ENCODE data around the gene SAMD4A.

SAMD4A gene

DNA sequence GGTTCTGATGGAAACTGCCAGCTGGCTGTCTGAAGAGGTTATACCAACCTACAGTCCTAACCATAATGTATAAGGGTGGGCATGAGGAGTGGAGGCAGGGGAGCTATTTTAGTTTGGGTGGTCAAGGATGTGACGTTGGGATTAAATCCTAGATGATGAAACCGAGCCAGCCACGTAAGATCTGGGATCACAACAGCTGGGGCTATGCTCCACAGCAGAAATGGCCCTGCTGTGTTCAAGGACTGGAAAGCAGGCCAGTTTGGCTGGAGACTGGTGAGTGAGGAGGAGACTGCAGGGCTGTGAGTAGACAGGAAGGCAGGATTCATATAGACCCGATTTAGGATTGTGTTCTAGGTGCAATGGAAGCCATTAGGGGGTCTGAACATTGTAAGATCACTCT, 66.1 kb downstream of the SAMD4A start:
- no peak for DNase-seq (ENCODE audit: low spot score)

DNA sequence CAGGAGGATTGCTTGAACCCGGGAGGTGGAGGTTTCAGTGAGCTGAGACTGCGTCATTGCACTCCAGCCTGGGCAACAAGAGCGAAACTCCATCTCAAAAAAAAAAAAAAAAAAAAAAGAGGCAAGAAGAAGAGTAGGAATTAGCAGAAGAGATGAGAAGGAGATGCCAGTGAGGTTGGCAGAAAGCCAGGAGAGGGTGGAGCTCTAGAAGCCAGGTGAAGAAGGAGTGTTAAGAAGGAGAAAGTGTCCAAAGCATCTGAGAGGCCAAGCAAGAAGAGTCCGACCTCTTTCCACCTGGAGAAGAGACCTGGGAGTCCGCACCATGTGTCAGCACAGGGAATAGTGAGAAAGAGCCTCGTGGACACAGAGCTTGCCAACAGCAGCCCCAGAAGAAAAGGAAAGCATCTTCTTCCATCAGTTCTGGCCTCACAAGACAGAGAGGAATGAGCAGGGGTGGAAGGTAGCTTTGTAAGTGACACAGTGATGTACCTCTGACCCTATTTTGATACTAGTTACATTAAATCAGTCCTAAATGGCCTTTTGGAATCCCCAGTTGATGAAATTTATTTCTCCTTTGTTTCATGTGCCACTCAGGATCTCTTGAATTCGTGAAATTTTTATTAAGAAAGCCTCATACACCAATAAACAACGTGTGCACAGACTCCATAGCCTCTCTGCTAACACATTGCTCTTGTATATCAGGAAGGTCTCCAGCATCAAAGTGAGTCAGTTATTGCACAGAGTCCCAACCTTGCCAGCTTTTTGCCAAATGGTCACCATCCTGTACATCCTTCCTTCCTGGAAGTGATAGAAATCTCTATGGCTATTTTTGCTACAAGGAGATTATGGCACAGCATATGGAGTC, 70.6 kb downstream of the SAMD4A start:
- DNase-seq (ENCODE audit: low spot score) = no peak

DNA sequence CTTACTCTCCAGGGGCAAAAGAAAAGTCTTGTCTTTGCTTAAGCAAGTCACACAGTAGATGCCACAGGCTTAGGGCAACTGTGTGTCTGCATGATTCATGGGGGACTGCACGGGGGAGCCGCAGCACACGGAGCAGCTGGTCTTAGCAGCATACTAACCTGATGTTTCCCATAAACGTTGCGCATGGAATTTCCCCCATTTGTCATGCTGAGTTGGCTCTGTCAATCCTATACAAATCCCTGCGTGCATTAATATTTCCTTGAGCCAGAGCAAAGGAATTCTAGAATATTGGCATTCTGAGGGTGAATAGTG, 71.2 kb downstream of the SAMD4A start:
- DNase-seq (ENCODE audit: low spot score) = no peak

DNA sequence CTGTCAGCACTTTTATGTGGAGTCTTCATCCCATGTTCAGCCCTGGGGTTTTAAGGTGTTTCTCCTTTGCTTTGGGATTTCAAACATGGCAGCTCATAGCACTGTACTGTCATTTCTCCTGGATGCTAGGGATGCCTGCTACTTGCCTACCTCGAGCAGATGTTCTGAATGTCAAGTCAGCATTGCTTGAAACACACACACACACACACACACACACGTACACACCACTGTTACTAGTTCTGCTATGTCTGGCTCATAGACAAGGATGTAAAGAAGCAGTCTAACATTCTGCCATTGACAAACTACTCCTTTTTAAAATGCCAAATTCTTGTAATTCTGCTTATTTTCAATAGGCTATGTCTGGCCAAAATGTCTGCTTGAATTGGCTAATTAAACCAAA, 72.7 kb downstream of the SAMD4A start:
- peak; percentile 23 for DNase-seq (ENCODE audit: low spot score)

DNA sequence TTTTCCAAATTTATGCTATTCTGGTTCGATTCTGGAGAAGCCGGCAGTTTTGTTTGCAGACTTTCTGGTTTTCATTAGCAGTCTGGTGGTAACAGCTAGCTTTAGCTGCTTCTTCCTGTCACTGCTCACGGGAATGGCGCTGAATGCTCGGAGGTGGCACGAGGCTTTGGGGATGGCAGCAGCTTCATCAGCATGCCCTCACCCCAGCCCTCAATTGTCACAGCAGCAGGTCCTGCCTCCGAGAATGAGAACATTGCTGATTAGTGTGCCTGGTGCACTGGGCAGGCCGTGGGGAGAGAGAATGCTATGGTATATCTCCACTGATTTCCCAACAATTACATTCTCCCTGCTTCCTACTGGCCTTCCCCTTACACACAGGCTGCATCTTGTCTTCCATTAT, 73.6 kb downstream of the SAMD4A start:
- peak; percentile 37 for DNase-seq (ENCODE audit: low spot score)

- peak; percentile 11 for DNase-seq (ENCODE audit: low spot score)
These were observed 75.2 kb downstream of the SAMD4A start for GRCh38 chr14:54642121-54642520.

DNA sequence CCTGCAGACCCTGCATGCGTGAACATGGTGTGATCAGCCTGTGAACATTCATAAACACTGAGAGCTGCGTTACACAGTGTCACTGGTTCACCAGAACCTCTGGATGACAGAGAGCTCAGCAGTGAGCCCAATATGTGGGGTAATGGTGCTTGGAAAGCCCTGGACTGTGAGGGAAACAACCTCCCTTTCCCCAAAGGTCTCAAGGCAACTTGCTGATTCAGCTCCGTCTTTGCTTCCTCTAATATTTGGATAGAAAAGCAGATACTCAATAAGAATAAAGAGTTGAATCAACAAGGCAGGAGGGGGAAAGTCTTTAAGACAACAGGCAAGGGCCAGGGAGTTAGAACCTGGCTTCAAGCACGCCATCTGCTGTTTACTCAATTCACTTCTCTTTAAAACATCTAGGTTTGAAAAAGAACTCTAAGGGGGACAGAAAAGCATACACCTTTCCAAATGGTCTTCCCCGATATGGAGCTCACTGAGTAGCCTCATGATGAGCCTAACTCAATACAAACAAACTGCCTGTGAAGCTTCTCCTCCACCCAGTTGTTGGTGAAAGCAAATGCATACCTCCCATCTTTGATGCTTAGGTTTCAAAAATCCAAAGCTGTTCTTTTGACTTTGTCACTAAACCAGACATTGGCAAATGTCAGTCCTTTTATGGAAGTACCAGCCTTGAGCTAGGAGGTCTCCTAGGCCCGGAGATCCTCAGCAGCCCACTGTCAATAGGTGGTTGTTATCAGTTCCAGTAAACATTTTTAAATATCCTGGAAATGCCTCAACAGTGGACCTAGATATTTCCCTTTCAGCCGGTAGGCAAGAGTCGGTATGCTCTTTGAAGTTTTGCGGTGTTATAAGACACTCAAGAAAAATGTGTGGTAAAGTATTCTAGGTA, 76.1 kb downstream of the SAMD4A start:
- DNase-seq (ENCODE audit: low spot score) = peak; percentile 34

GRCh38 chr14:54643696-54644176, 76.8 kb downstream of the SAMD4A start:
- no peak for DNase-seq (ENCODE audit: low spot score)

- no peak for DNase-seq (ENCODE audit: low spot score)
These were observed 78.7 kb downstream of the SAMD4A start for GRCh38 chr14:54645639-54646038.

DNA sequence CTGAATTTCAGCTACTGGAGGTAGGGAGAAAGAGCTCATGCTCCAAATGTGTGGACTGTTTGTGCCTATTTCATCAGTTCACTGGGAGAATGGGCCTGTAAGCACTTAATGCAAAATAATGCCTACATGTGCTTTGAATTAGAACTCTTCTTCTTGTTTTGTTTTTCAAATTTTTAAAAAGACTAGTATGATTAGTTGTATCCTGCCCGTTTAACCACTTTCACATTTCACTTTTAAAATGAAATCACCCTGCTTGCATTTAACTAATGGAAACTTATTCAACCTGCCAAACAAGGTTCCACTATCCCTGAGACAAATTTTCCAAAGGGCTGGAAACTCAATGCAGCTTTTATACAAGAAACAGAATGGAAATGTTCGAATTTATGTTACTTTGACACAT, 79.7 kb downstream of the SAMD4A start:
- DNase-seq (ENCODE audit: low spot score) = no peak

DNA sequence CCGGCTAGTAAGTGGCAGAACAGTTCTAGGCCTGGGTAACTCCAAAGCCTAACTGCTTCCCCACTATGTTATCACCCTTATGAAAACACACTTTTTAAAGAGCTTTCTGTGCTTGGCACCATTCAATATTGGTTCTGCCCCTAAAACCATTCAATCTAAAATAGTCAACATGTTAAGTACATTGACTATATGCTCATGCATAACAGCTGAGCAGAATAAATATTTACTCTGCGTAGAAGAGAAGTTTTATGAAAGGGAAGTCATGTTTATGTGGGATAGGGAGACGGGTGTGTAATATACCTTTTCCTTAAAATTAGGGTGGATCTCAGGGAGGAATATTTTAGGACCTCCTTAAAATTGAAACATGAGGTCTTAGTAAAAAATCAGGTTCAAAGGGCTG, 80.5 kb downstream of the SAMD4A start:
- no peak for DNase-seq (ENCODE audit: low spot score)

DNA sequence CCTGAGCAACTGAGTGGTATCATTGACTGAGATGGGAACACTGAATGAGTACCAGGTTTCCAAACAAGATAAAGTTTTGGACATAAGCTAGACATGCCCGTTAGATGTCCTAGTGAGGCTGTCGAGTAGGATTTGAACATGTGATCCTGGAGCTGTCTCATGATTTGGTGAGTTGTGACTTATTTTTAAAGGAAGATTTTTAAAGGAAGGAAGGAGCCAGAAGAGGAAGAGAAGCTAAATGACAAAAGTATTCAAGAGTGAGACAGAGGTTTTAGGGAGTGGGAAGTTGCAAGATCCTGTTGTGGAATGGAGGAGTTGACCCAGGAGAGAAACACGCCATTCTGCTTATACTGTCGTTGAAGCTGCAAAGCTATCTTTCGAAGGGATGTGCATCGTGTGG, 82.1 kb downstream of the SAMD4A start:
- DNase-seq (ENCODE audit: low spot score) = no peak

GRCh38 chr14:54650331-54650958, 83.5 kb downstream of the SAMD4A start:
- DNase-seq (ENCODE audit: low spot score) = no peak

- no peak for DNase-seq (ENCODE audit: low spot score)
These were observed 84.0 kb downstream of the SAMD4A start for GRCh38 chr14:54650959-54651351.

DNA sequence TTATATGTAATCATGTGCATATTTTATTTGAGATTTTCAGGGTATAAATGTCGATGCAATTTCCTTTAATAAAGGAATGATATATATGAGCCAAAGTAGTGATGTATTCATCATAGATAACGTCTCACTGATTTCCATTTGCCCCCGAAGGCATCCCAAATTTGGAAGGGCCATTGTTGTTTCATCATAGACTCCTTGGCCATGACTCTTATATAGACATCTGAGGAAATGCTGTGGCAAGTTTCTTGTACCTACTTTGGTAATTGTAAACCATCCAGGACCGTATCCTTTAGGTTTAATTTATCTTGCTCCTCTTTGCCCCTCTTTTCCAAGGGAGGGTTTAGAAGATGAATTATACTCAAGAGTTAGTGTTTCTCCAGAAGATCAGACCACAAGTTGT, 84.7 kb downstream of the SAMD4A start:
- no peak for DNase-seq (ENCODE audit: low spot score)

DNA sequence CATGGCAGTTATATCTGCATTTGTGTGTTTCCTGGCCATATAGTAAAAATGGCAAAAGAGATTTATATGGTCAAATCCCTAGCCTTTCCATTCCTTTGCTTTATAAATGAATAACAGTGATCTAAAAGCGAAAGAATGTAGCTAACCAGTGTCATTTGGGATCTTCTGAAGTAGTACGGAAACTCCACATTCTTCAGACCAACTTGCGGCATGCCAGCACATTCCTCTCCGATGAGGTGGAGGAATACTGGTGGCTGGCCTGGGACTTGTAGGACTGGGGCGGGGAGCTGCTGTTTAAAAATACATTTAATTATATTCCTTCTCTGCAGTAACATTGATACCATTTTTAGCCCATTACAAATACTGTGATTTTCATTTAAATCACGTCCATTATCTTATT, 85.3 kb downstream of the SAMD4A start:
- no peak for DNase-seq (ENCODE audit: low spot score)

GRCh38 chr14:54652605-54653052, 85.7 kb downstream of the SAMD4A start:
- no peak for DNase-seq (ENCODE audit: low spot score)

DNA sequence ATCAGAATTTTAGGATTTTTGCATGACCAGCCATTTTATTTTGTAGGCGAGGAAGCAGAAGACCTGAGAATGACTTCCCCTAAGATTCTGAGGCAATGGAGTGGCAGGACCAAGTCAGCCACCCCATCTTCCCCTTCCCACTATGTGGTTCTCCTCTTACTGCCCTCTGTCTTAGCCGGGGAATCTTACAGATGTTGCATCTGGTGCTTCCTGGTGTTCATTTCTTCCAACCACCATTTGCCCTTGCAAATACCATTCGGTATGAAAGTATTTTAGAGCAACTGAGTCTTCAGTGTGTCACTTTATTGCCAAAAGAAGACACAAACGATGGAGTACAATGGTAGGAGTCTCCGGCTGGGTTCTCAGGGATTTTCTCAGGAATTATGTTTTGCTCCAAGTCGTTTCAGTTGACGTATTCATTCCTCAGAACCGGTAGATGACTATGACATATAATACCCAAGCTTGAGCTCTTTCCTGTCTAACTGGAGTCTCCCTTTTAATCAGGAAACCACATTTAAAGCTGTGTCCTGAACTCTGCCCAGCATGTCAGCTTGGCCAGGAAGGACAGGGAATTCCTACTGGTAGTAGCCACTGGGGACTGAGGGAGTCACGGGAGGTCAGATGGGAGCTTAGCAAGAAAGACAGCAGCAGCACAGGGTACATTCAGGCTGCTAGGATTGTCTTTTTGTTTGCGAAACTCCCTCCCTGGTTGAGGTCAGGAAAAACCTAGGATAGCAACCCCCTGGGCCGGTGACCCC, 87.0 kb downstream of the SAMD4A start:
- DNase-seq (ENCODE audit: low spot score) = no peak

- DNase-seq (ENCODE audit: low spot score) = no peak
These were observed 87.7 kb downstream of the SAMD4A start for GRCh38 chr14:54654605-54655004.

DNA sequence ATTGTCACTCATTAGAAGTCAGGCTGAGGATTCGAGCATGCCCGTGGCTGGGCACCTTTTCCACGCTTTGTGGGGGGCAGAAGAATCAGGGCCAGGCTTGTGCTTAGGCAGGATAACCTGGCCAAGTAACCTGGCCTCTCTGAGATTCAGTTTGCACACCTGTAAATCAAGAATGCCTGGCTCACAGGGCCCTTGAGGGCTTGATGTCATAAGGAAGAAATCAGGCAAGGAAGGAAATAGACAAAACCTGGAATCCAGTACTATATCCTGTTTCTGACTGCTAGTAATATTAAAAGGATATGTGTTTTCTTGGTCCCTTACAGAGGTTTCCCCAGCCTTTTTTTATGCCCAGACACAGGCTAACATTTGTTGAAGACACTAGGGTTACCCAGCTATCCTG, 91.9 kb downstream of the SAMD4A start:
- no peak for DNase-seq (ENCODE audit: low spot score)

DNA sequence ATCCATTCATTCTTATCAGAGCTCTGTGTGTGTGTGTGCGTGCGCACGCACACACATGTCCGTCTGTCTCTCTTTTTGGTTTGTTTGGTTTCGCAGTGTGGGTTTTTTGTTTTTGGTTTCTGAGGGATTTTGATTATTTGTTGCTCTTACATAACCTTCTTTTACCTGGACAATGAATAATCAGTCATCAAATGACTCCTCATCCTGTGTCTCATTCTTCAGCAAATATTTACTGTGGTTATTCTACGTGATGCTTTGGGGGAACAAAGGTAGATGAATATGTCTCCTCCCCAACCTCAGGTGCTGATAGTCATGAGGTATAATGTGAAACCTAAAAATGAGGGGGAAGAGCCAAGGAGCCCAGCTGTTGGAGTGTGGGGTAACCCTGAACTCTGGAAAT, 92.4 kb downstream of the SAMD4A start:
- no peak for DNase-seq (ENCODE audit: low spot score)

DNA sequence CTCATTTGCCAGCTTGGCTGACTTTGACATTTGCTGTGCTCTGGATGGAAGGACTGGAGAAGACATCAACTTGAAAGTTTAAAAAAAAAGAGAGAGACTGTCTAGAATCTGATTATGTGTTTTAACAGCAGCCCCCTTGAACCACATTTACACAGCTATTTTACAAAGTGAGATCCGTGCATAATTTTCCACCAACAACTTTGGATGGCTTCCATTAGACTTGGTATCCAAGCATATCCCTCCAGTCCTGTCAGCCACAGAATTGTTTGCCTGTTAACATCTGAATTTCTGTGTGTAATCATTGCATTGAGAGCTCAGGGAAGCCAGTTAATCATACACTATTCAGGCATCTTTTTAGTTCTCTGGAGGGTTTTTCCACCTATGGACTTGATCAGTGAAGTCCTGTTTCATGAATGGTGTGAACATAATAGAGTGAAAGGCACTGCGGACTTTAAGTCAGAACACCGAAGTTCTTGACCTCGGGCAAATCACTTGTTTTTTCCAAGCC, 93.7 kb downstream of the SAMD4A start:
- DNase-seq (ENCODE audit: low spot score) = no peak

Measured in ecto neural progenitor cell (in vitro differentiated cells).